ENCODE data around the gene PTRH2.

- TF ChIP-seq FOXM1 (IDR thresholded peaks at IDR 0.05; ENCODE audit: borderline replicate concordance) = no peak
- TF ChIP-seq SP1 (IDR thresholded peaks at IDR 0.05) = no peak
- no peak for TF ChIP-seq FOXK2 (IDR thresholded peaks at IDR 0.05)
- TF ChIP-seq TARDBP (IDR thresholded peaks at IDR 0.05) = no peak
- no peak for TF ChIP-seq PKNOX1 (IDR thresholded peaks at IDR 0.05)
- no peak for TF ChIP-seq ELF4 (IDR thresholded peaks at IDR 0.05)
- no peak for TF ChIP-seq HDGF (IDR thresholded peaks at IDR 0.05; ENCODE audit: borderline replicate concordance)
Observed at GRCh38 chr17:59684967-59685366, 22.3 kb downstream of the PTRH2 start.
